ENCODE data around the gene IGF2BP3. TPM values are rescaled to one million over a fixed set of nuclear protein-coding genes. Genes with fewer than 3 reads are reported as not detected.
"Not testable (repeated sequence)": the region's sequence is repeated elsewhere in the genome, so short reads cannot be mapped to it uniquely, and the experiment has no call there.

The IGF2BP3 gene
- total RNA-seq, 2 experiments from 2014 or later = 41.1 to 94.3 TPM

DNA sequence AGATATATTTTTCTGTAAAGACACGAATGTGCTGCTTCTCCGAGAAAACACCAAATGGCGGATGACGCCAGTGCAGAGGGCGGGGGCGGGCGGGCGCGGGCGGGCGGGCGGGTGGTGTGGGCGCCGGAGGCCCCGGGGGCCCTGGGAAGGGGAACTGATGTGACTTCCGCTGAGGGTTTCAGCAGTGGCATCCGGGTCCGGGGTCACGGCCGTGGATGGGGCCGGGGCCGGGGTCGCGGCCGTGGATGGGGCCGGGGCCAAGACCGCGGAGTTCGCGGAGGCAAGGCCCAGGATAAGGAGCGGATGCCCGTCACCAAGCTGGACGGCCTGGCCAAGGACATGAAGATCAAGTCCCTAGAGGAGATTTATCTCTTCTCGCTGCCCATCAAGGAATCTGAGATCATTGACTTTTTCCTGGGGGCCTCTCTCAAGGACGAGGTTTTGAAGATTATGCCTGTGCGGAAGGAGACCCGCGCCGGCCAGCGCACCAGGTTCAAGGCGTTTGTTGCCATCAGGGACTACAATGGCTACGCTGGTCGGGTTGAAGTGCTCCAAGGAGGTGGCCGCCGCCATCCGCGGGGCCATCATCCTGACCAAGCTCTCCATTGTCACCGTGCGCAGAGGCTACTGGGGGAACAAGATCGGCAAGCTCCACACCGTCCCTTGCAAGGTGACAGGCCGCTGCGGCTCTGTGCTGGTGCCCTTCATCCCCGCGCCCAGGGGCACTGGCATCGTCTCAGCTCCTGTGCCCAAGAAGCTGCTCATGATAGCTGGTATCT, 20.3 kb upstream of the IGF2BP3 start:
- Histone ChIP-seq H3K27ac (ENCODE audit: low read depth, low read length, poor library complexity, severe bottlenecking) (peak overlapping the region; percentile 77), H3K4me3 (ENCODE audit: low read depth, low read length, poor library complexity, severe bottlenecking) (peak overlapping the region; percentile 92), H3K4me1 (ENCODE audit: insufficient read depth, low read length, poor library complexity, severe bottlenecking) (peaks cover 12% of the 10 kb centered on the region), H4K20me1 (ENCODE audit: insufficient read depth, low read length) (no peaks in the 10 kb centered on the region), H3K79me2 (ENCODE audit: insufficient read depth, low read depth, low read length) (peaks cover 8% of the 10 kb centered on the region; the same call in 1 of the 2 replicates), H3K9me2 (ENCODE audit: insufficient read depth, low read length) (no peaks in the 10 kb centered on the region), H3K4me2 (ENCODE audit: low read length) (peak overlapping the region; percentile 90), H2AFZ (ENCODE audit: low read length) (peak overlapping the region; percentile 74), H3K36me3 (ENCODE audit: insufficient read depth, low read length) (no peaks in the 10 kb centered on the region), H3K9me3 (ENCODE audit: low read length) (no peaks in the 10 kb centered on the region)
- CTCF ChIA-PET (ENCODE audit: unreplicated experiment) = interaction anchor here (0.7 to 1.2 kb wide), 3 partner anchors 60 to 133 kb away, joined by 3 to 5 read pairs (median 3); no protein-coding TSS in a partner anchor
- intact Hi-C loops (cut with micrococcal nuclease; ENCODE audit: unreplicated experiment) = loop anchor here (2.0 to 5.0 kb wide), 2 partner anchors 16 to 213 kb away; no protein-coding TSS in a partner anchor
- TF ChIP-seq, protein P1, sequence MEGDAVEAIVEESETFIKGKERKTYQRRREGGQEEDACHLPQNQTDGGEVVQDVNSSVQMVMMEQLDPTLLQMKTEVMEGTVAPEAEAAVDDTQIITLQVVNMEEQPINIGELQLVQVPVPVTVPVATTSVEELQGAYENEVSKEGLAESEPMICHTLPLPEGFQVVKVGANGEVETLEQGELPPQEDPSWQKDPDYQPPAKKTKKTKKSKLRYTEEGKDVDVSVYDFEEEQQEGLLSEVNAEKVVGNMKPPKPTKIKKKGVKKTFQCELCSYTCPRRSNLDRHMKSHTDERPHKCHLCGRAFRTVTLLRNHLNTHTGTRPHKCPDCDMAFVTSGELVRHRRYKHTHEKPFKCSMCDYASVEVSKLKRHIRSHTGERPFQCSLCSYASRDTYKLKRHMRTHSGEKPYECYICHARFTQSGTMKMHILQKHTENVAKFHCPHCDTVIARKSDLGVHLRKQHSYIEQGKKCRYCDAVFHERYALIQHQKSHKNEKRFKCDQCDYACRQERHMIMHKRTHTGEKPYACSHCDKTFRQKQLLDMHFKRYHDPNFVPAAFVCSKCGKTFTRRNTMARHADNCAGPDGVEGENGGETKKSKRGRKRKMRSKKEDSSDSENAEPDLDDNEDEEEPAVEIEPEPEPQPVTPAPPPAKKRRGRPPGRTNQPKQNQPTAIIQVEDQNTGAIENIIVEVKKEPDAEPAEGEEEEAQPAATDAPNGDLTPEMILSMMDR (conservative IDR thresholded peaks at IDR 0.05; ENCODE audit: low read length) = no peak
- no peak for TF ChIP-seq EZH2phosphoT487 (IDR thresholded peaks at IDR 0.05; ENCODE audit: borderline replicate concordance, low read depth, low read length)
- POLR2A ChIA-PET = interaction anchor here (0.6 to 2.8 kb wide), 19 partner anchors 11 to 147 kb away, joined by 3 to 27 read pairs (median 4); partner anchors contain the start of gene IGF2BP3
- BruUV-seq (replicated peaks) = TSS peak; percentile 90
- DNase-seq (ENCODE audit: low spot score) = peak; percentile 85

DNA sequence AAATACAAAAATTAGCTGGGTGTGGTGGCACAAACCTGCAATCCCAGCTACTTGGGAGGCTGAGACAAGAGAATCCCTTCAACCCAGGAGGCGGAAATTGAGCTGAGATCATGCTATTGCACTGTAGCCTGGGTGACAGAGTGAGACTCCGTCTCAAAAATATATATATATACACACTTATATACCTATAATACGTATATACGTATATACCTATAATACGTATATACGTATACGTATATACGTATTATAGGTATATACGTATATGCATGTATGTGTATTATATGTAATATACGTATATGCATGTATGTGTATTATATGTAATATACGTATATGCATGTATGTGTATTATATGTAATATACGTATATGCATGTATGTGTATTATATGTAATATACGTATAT, 18.4 kb upstream of the IGF2BP3 start:
- peaks cover 12% of the 10 kb centered on the region for H3K4me1 ChIP-seq (ENCODE audit: insufficient read depth, low read length, poor library complexity, severe bottlenecking)
- ChIA-PET POLR2A (interaction anchor here (1.3 kb wide), 1 partner anchor 189 kb away, joined by 9 read pairs; no protein-coding TSS in a partner anchor), CTCF (ENCODE audit: unreplicated experiment) (interaction anchor here (0.5 kb wide), 1 partner anchor 15 kb away, joined by 3 read pairs; no protein-coding TSS in a partner anchor)
- H3K9me3 ChIP-seq (ENCODE audit: low read length); BruUV-seq (replicated peaks); H3K36me3 ChIP-seq (ENCODE audit: insufficient read depth, low read length); H3K4me2 ChIP-seq (ENCODE audit: low read length); H3K27ac ChIP-seq (ENCODE audit: low read depth, low read length, poor library complexity, severe bottlenecking); H3K9me2 ChIP-seq (ENCODE audit: insufficient read depth, low read length); H3K79me2 ChIP-seq (ENCODE audit: insufficient read depth, low read depth, low read length); H2AFZ ChIP-seq (ENCODE audit: low read length); H4K20me1 ChIP-seq (ENCODE audit: insufficient read depth, low read length); intact Hi-C loops (cut with micrococcal nuclease; ENCODE audit: unreplicated experiment); H3K4me3 ChIP-seq (ENCODE audit: low read depth, low read length, poor library complexity, severe bottlenecking); DNase-seq (ENCODE audit: low spot score): not testable (repeated sequence)

GRCh38 chr7:23487670-23488069, 17.4 kb upstream of the IGF2BP3 start:
- no peak for DNase-seq (ENCODE audit: low spot score)
- no peaks in the 10 kb centered on the region for H3K9me2 ChIP-seq (ENCODE audit: insufficient read depth, low read length)
- no peak overlapping the region for H3K27ac ChIP-seq (ENCODE audit: low read depth, low read length, poor library complexity, severe bottlenecking)
- H3K36me3 ChIP-seq (ENCODE audit: insufficient read depth, low read length) = no peaks in the 10 kb centered on the region
- H3K4me2 ChIP-seq (ENCODE audit: low read length) = no peak overlapping the region
- peaks cover 12% of the 10 kb centered on the region for H3K4me1 ChIP-seq (ENCODE audit: insufficient read depth, low read length, poor library complexity, severe bottlenecking)
- ChIA-PET CTCF (ENCODE audit: unreplicated experiment) (no interaction called here), POLR2A (interaction anchor here (0.6 to 1.0 kb wide), 5 partner anchors 8 to 354 kb away, joined by 3 to 4 read pairs (median 4); no protein-coding TSS in a partner anchor)
- no TSS peak for BruUV-seq (replicated peaks)
- TF ChIP-seq, protein P1 (conservative IDR thresholded peaks at IDR 0.05; ENCODE audit: low read length) = no peak
- TF ChIP-seq EZH2phosphoT487 (IDR thresholded peaks at IDR 0.05; ENCODE audit: borderline replicate concordance, low read depth, low read length) = no peak
- intact Hi-C loops (cut with micrococcal nuclease; ENCODE audit: unreplicated experiment) = no loop called here
- no peaks in the 10 kb centered on the region for H4K20me1 ChIP-seq (ENCODE audit: insufficient read depth, low read length)
- no peak overlapping the region for H2AFZ ChIP-seq (ENCODE audit: low read length)
- H3K79me2 ChIP-seq (ENCODE audit: insufficient read depth, low read depth, low read length) = peaks cover 8% of the 10 kb centered on the region; the same call in 1 of the 2 replicates
- H3K4me3 ChIP-seq (ENCODE audit: low read depth, low read length, poor library complexity, severe bottlenecking) = no peak overlapping the region
- H3K9me3 ChIP-seq (ENCODE audit: low read length) = no peaks in the 10 kb centered on the region
